Stimulated activated naive CD4-positive, alpha-beta T cell (primary cell): ENCODE measurements around the gene PDK1.
"Not testable (repeated sequence)": the region's sequence is repeated elsewhere in the genome, so short reads cannot be mapped to it uniquely, and the experiment has no call there.

Experiments used
- DNase-seq, 6 experiments: peaks; one replicate each; lab custom pipeline; 2025; lab: John Stamatoyannopoulos, UW

Gene PDK1

GRCh38 chr2:172555522-172556283 lies at the start of gene PDK1:
Gene PDK1 (plus strand): TSS chr2:172556090. CDS start chr2:172556151, 61 bp downstream.
- DNase-seq, result peak; percentile 87 to 95 (median 89)

DNA sequence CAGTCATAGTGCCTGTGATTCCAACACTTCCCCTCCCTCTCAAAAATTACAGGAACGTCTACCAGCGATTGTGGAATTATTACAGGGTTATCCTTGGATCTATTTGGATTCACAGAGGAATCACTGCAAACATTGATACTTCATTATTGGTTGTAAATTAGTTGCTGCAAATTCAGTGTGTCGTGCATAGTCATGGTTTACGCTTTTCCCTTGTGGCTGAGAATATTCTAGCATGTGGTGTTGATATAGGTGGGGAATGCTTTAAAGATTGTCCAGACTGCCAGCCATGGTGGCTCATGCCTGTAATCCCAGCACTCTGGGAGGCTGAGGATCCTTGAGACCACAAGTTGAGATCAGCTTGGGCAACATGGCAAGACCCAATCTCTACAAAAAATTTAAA lies 48.7 kb upstream of the PDK1 start:
- DNase-seq, result no peak

GRCh38 chr2:172510088-172510487 lies 45.8 kb upstream of the PDK1 start:
- no peak for DNase-seq

DNA sequence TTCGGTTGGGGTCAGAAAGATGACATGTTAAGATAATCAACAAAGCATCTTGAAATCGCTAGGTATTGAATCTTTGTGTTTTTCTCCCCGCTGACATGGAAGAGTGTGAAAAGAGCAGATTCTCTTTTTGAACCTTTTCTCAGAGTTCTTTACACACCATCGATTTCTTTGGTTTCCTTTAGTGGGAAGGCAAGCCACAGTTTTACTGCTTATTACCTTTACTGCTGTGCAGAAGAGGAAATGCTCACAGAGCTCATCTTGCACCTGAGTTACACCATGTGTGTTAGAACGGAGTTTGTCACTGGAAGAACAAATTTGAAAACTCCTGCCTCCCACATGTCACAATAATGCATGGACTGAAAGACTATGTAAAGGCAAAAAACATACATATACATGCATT lies 45.3 kb upstream of the PDK1 start:
- peak in 3 of 6 experiments; percentile 14 to 35 (median 31) for DNase-seq

GRCh38 chr2:172512810-172513523 lies 42.9 kb upstream of the PDK1 start:
- DNase-seq, result no peak

DNA sequence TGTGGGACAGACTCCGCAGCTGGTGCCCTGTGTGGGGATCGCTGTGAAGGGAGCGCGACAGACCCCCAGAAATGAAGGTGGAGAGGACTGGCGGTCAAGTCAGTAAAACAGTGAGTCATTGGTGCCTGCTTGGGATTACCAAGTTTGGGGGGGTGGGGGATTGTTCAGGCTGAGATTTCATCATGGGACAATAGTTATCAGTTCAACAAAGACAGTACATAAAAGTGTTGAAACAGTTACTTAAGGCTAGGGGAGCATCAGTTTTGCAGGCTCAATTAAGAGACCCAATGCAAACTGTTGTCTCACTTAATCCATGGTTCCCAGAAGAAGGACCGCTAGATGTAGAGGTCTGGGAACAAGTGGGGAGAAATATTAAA lies 42.4 kb upstream of the PDK1 start:
- DNase-seq, result no peak

DNA sequence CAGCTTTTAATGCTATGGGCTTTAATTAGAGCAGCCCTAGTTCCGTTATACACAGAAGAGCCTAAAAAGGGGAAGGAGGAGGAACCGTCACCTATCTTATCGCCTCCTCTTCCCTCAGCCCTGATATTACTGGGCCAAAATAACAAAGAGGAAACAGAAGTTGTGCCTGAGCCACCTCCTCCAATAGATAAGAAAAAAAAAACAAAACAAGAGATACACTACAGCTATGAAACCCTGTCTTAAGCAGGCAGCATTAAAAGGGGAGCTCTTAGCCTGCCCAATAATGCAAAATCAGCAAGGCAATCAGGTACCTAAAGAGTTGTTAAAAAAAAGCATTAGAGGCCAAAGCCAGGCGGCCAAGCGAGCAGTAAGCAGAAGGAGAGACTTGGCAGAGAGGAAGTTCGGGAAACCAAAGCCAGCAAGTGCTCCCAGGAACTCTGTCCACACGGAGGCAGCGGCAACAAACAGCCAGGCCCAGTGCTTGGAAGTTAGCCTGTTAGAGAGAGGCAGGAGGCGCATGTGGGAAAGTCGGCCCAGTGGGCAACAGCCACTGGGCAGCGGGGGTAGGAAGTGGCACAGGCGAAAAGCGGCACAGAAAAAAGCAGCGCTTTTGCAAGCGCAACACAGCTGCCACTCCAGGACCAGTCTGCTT lies 41.8 kb upstream of the PDK1 start:
- no peak for DNase-seq

GRCh38 chr2:172516299-172516698 lies 39.6 kb upstream of the PDK1 start:
- no peak for DNase-seq

- no peak for DNase-seq
These were observed 36.9 kb upstream of the PDK1 start for GRCh38 chr2:172518995-172519394.

- no peak for DNase-seq
These were observed 30.3 kb upstream of the PDK1 start for GRCh38 chr2:172525601-172526000.

GRCh38 chr2:172531309-172531708 lies 24.6 kb upstream of the PDK1 start:
- DNase-seq, result no peak

- not testable (repeated sequence) for DNase-seq
These were observed 23.4 kb upstream of the PDK1 start for GRCh38 chr2:172532461-172532860.

- DNase-seq, result no peak
These were observed 22.2 kb upstream of the PDK1 start for GRCh38 chr2:172533687-172534086.

GRCh38 chr2:172535119-172535518 lies 20.8 kb upstream of the PDK1 start:
- no peak for DNase-seq

- not testable (repeated sequence) for DNase-seq
These were observed 18.0 kb upstream of the PDK1 start for GRCh38 chr2:172537851-172538250.

GRCh38 chr2:172539767-172540166 lies 16.1 kb upstream of the PDK1 start:
- DNase-seq, result no peak

GRCh38 chr2:172540421-172540820 lies 15.5 kb upstream of the PDK1 start:
- no peak for DNase-seq

DNA sequence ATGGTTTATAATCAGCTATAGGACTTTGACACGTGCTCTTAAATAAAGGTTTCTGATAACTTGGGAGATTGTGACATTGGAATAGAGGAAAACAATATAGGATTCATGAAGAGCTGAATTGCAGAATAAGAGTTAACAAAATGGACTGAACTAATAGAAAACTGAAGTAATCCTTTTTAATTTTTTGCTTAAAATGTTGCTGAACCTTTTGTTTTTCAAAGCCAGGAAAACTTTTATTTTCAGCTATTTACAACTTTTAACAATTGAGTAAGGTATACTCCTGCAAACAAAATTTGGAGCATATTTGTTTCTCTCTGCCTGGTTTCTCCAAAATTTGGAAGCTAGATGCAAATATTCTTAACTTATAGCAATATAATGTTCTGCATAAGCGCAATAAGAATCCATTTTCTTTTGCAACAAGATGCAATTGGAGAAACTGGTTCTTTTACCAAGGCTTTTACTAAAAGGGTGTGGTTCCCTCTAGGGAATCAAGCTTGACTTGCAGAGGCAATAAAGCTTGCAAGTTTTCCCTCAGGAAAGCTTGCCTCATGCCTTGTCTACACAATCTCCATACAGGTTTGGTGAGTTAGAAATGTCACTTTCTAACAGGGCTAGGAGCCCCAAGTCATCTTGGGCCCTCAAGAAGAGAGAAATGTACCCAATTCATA lies 10.3 kb upstream of the PDK1 start:
- DNase-seq, result no peak

- no peak for DNase-seq
These were observed 6.8 kb upstream of the PDK1 start for GRCh38 chr2:172549131-172549530.

GRCh38 chr2:172549802-172550201 lies 6.1 kb upstream of the PDK1 start:
- DNase-seq, result peak in 4 of 6 experiments; percentile 4 to 68 (median 60)

GRCh38 chr2:172550419-172550818 lies 5.5 kb upstream of the PDK1 start:
- DNase-seq, result no peak

GRCh38 chr2:172551271-172551670 lies 4.6 kb upstream of the PDK1 start:
- no peak for DNase-seq
